ENCODE measurements around the gene LDHD. TPM values are rescaled to one million over a fixed set of nuclear protein-coding genes. Genes with fewer than 3 reads are reported as not detected.

LDHD gene
- polyA plus RNA-seq, 1 donor (not counting 4 experiments of a cell fraction or from before 2014, with no cell fraction given): 0.34 TPM

- Histone ChIP-seq H3K27me3 (ENCODE audit: control insufficient read depth, extremely low read depth, insufficient read depth, low read length) (no peaks in the 10 kb centered on the region), H3K4me2 (ENCODE audit: control insufficient read depth, extremely low read depth, insufficient read depth, low read depth, low read length) (no peak overlapping the region), H3K36me3 (ENCODE audit: control insufficient read depth in 2 of 2, extremely low read depth in 1 of 2, insufficient read depth in 2 of 2, low read length in 2 of 2) (no peaks in the 10 kb centered on the region), H2AFZ (ENCODE audit: control insufficient read depth, low read length) (no peak overlapping the region), H3K9ac (ENCODE audit: control insufficient read depth, extremely low read depth, insufficient read depth, low read length) (no peak overlapping the region), H3K27ac (ENCODE audit: control insufficient read depth, insufficient read depth, low read length) (no peak overlapping the region), H3K9me3 (ENCODE audit: control insufficient read depth, low read depth, low read length) (no peaks in the 10 kb centered on the region), H3K4me1 (ENCODE audit: control insufficient read depth, extremely low read depth, insufficient read depth, low read length) (peaks cover 15% of the 10 kb centered on the region), H3K79me2 (ENCODE audit: control insufficient read depth, insufficient read depth, low read length) (peaks cover 24% of the 10 kb centered on the region), H4K20me1 (ENCODE audit: control insufficient read depth, extremely low read depth, insufficient read depth, low read length) (no peaks in the 10 kb centered on the region), H3K4me3 (ENCODE audit: control insufficient read depth in 2 of 3, extremely low read depth in 1 of 3, insufficient read depth in 2 of 3, low read depth in 1 of 3, low read length in 3 of 3) (no peak overlapping the region), H3K9me1 (ENCODE audit: control insufficient read depth, extremely low read depth, insufficient read depth, low read length) (no peaks in the 10 kb centered on the region)
- dilution Hi-C loops (cut with MboI; ENCODE audit: extremely low pct_ligation_motif_present, low sequenced_read_pairs): no loop called here
- TF ChIP-seq EZH2 (IDR thresholded peaks at IDR 0.05; ENCODE audit: low read length): no peak
- TF ChIP-seq, protein P1, sequence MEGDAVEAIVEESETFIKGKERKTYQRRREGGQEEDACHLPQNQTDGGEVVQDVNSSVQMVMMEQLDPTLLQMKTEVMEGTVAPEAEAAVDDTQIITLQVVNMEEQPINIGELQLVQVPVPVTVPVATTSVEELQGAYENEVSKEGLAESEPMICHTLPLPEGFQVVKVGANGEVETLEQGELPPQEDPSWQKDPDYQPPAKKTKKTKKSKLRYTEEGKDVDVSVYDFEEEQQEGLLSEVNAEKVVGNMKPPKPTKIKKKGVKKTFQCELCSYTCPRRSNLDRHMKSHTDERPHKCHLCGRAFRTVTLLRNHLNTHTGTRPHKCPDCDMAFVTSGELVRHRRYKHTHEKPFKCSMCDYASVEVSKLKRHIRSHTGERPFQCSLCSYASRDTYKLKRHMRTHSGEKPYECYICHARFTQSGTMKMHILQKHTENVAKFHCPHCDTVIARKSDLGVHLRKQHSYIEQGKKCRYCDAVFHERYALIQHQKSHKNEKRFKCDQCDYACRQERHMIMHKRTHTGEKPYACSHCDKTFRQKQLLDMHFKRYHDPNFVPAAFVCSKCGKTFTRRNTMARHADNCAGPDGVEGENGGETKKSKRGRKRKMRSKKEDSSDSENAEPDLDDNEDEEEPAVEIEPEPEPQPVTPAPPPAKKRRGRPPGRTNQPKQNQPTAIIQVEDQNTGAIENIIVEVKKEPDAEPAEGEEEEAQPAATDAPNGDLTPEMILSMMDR (optimal IDR thresholded peaks at IDR 0.05 in 1 of 3, IDR thresholded peaks at IDR 0.05 in 1 of 3, conservative IDR thresholded peaks at IDR 0.05 in 1 of 3; ENCODE audit: extremely low read depth in 1 of 3, insufficient read depth in 2 of 3, low read length in 3 of 3): no peak
- FAIRE-seq: no peak
- no peak for DNase-seq (ENCODE audit: low read depth, low spot score)
These were observed 29.7 kb downstream of the LDHD start for GRCh38 chr16:75086688-75087374.

GRCh38 chr16:75086281-75086680, 30.3 kb downstream of the LDHD start:
- no peak for DNase-seq (ENCODE audit: low read depth, low spot score)
- Histone ChIP-seq H3K9me1 (ENCODE audit: control insufficient read depth, extremely low read depth, insufficient read depth, low read length) (no peaks in the 10 kb centered on the region), H3K27me3 (ENCODE audit: control insufficient read depth, extremely low read depth, insufficient read depth, low read length) (no peaks in the 10 kb centered on the region), H3K4me1 (ENCODE audit: control insufficient read depth, extremely low read depth, insufficient read depth, low read length) (peaks cover 15% of the 10 kb centered on the region), H4K20me1 (ENCODE audit: control insufficient read depth, extremely low read depth, insufficient read depth, low read length) (no peaks in the 10 kb centered on the region), H2AFZ (ENCODE audit: control insufficient read depth, low read length) (no peak overlapping the region), H3K4me3 (ENCODE audit: control insufficient read depth in 2 of 3, extremely low read depth in 1 of 3, insufficient read depth in 2 of 3, low read depth in 1 of 3, low read length in 3 of 3) (no peak overlapping the region), H3K9me3 (ENCODE audit: control insufficient read depth, low read depth, low read length) (no peaks in the 10 kb centered on the region), H3K4me2 (ENCODE audit: control insufficient read depth, extremely low read depth, insufficient read depth, low read depth, low read length) (no peak overlapping the region), H3K36me3 (ENCODE audit: control insufficient read depth in 2 of 2, extremely low read depth in 1 of 2, insufficient read depth in 2 of 2, low read length in 2 of 2) (no peaks in the 10 kb centered on the region), H3K79me2 (ENCODE audit: control insufficient read depth, insufficient read depth, low read length) (peaks cover 26% of the 10 kb centered on the region), H3K9ac (ENCODE audit: control insufficient read depth, extremely low read depth, insufficient read depth, low read length) (no peak overlapping the region), H3K27ac (ENCODE audit: control insufficient read depth, insufficient read depth, low read length) (no peak overlapping the region)
- FAIRE-seq: no peak
- no peak for TF ChIP-seq EZH2 (IDR thresholded peaks at IDR 0.05; ENCODE audit: low read length)
- TF ChIP-seq, protein P1 (optimal IDR thresholded peaks at IDR 0.05 in 1 of 3, IDR thresholded peaks at IDR 0.05 in 1 of 3, conservative IDR thresholded peaks at IDR 0.05 in 1 of 3; ENCODE audit: extremely low read depth in 1 of 3, insufficient read depth in 2 of 3, low read length in 3 of 3): no peak
- dilution Hi-C loops (cut with MboI; ENCODE audit: extremely low pct_ligation_motif_present, low sequenced_read_pairs): no loop called here

Data from keratinocyte (primary cell).